ENCODE measurements around the gene CST2. TPM values are rescaled to one million over a fixed set of nuclear protein-coding genes. Genes with fewer than 3 reads are reported as not detected.
"Not testable (repeated sequence)": the region's sequence is repeated elsewhere in the genome, so short reads cannot be mapped to it uniquely, and the experiment has no call there.

Gene CST2
- total RNA-seq, 4 donors from 2014 or later, result not detected

GRCh38 chr20:23872065-23872464 lies 45.5 kb upstream of the CST2 start:
- intact Hi-C loops (cut with DNase I; ENCODE audit: low total_unique reads) (no loop called here), in situ Hi-C loops (cut with MboI; ENCODE audit: low sequenced_read_pairs in 4 of 4) (no loop called here)
- no peak overlapping the region for H3K4me3 ChIP-seq
- ATAC-seq (no peak), DNase-seq (no peak)
- no peak for TF ChIP-seq POLR2A (IDR thresholded peaks at IDR 0.05)
- TF ChIP-seq, protein P1, sequence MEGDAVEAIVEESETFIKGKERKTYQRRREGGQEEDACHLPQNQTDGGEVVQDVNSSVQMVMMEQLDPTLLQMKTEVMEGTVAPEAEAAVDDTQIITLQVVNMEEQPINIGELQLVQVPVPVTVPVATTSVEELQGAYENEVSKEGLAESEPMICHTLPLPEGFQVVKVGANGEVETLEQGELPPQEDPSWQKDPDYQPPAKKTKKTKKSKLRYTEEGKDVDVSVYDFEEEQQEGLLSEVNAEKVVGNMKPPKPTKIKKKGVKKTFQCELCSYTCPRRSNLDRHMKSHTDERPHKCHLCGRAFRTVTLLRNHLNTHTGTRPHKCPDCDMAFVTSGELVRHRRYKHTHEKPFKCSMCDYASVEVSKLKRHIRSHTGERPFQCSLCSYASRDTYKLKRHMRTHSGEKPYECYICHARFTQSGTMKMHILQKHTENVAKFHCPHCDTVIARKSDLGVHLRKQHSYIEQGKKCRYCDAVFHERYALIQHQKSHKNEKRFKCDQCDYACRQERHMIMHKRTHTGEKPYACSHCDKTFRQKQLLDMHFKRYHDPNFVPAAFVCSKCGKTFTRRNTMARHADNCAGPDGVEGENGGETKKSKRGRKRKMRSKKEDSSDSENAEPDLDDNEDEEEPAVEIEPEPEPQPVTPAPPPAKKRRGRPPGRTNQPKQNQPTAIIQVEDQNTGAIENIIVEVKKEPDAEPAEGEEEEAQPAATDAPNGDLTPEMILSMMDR (IDR thresholded peaks at IDR 0.05 in 4 of 5, conservative IDR thresholded peaks at IDR 0.05 in 1 of 5), result no peak
- peaks cover 0 to 2% (median 0%) of the 10 kb centered on the region in 3 donors for H3K27me3 ChIP-seq
- H3K36me3 ChIP-seq, result no peaks in the 10 kb centered on the region
- no peak overlapping the region for H3K27ac ChIP-seq
- H3K9me3 ChIP-seq, result no peaks in the 10 kb centered on the region
- H3K4me1 ChIP-seq, result no peaks in the 10 kb centered on the region

- TF ChIP-seq, protein P1 (IDR thresholded peaks at IDR 0.05 in 4 of 5, conservative IDR thresholded peaks at IDR 0.05 in 1 of 5), result no peak
- TF ChIP-seq POLR2A (IDR thresholded peaks at IDR 0.05), result no peak
- ATAC-seq (no peak), DNase-seq (no peak)
- H3K27ac ChIP-seq, result no peak overlapping the region
- peaks cover 0 to 2% (median 0%) of the 10 kb centered on the region in 3 donors for H3K27me3 ChIP-seq
- no peaks in the 10 kb centered on the region for H3K4me1 ChIP-seq
- H3K4me3 ChIP-seq, result no peak overlapping the region
- in situ Hi-C loops (cut with MboI; ENCODE audit: low sequenced_read_pairs in 4 of 4) (no loop called here), intact Hi-C loops (cut with DNase I; ENCODE audit: low total_unique reads) (no loop called here)
- no peaks in the 10 kb centered on the region for H3K36me3 ChIP-seq
- no peaks in the 10 kb centered on the region for H3K9me3 ChIP-seq
Measured at GRCh38 chr20:23870461-23870860, 43.9 kb upstream of the CST2 start.

- Histone ChIP-seq H3K4me1 (no peaks in the 10 kb centered on the region), H3K36me3 (no peaks in the 10 kb centered on the region), H3K4me3 (no peak overlapping the region), H3K27ac (no peak overlapping the region), H3K27me3 (peaks cover 0 to 2% (median 0%) of the 10 kb centered on the region in 3 donors), H3K9me3 (no peaks in the 10 kb centered on the region)
- in situ Hi-C loops (cut with MboI; ENCODE audit: low sequenced_read_pairs in 4 of 4) (no loop called here), intact Hi-C loops (cut with DNase I; ENCODE audit: low total_unique reads) (no loop called here)
- ATAC-seq, result no peak
- TF ChIP-seq, protein P1 (IDR thresholded peaks at IDR 0.05 in 4 of 5, conservative IDR thresholded peaks at IDR 0.05 in 1 of 5), result no peak
- TF ChIP-seq POLR2A (IDR thresholded peaks at IDR 0.05), result no peak
- DNase-seq, result no peak
Measured at GRCh38 chr20:23869520-23869919, 43.0 kb upstream of the CST2 start.

DNA sequence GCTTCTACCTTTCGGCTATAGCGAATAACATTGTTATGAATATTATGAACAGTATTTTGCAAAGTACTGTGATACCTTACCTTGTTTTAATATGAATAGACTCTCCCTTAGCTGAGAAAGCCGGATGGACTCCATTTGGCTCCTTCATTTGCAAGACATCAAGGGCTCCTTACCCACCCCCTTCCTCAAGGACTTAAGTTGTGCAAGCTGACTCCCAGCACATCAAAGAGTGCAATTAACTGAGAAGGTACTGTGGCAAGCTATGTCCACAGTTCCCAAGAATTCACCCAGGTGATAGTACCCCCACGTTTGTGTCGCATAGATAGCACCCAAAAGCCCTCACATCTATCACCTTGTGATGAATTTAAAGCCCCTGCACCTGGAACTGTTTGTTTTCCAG lies 41.8 kb upstream of the CST2 start:
- H3K4me1 ChIP-seq, result no peaks in the 10 kb centered on the region
- no peak overlapping the region for H3K4me3 ChIP-seq
- DNase-seq (no peak), ATAC-seq (no peak)
- H3K27ac ChIP-seq, result no peak overlapping the region
- H3K27me3 ChIP-seq, result peaks cover 0 to 2% (median 0%) of the 10 kb centered on the region in 3 donors
- H3K9me3 ChIP-seq, result no peaks in the 10 kb centered on the region
- intact Hi-C loops (cut with DNase I; ENCODE audit: low total_unique reads), result no loop called here
- no peaks in the 10 kb centered on the region for H3K36me3 ChIP-seq
- TF ChIP-seq POLR2A (IDR thresholded peaks at IDR 0.05), result no peak
- TF ChIP-seq, protein P1 (IDR thresholded peaks at IDR 0.05 in 4 of 5, conservative IDR thresholded peaks at IDR 0.05 in 1 of 5), result no peak
- in situ Hi-C loops (cut with MboI; ENCODE audit: low sequenced_read_pairs in 4 of 4), result no loop called here

GRCh38 chr20:23867152-23867776 lies 40.7 kb upstream of the CST2 start:
- intact Hi-C loops (cut with DNase I; ENCODE audit: low total_unique reads) (no loop called here), in situ Hi-C loops (cut with MboI; ENCODE audit: low sequenced_read_pairs in 4 of 4) (no loop called here)
- Histone ChIP-seq H3K27ac (no peak overlapping the region), H3K9me3 (no peaks in the 10 kb centered on the region), H3K4me1 (no peaks in the 10 kb centered on the region), H3K36me3 (no peaks in the 10 kb centered on the region), H3K27me3 (peaks cover 0 to 2% (median 0%) of the 10 kb centered on the region in 3 donors), H3K4me3 (no peak overlapping the region)
- TF ChIP-seq, protein P1 (IDR thresholded peaks at IDR 0.05 in 4 of 5, conservative IDR thresholded peaks at IDR 0.05 in 1 of 5), result no peak
- DNase-seq, result no peak
- ATAC-seq, result no peak

GRCh38 chr20:23860771-23861170 lies 34.2 kb upstream of the CST2 start:
- H3K4me1 ChIP-seq; H3K4me3 ChIP-seq; H3K36me3 ChIP-seq; in situ Hi-C loops (cut with MboI; ENCODE audit: low sequenced_read_pairs in 4 of 4); H3K27me3 ChIP-seq; intact Hi-C loops (cut with DNase I; ENCODE audit: low total_unique reads); H3K27ac ChIP-seq; H3K9me3 ChIP-seq; DNase-seq; ATAC-seq: not testable (repeated sequence)
